Kidney capillary endothelial cell (primary cell): Measurements from ENCODE around the gene RHOT2.

Experiments
- DNase-seq: peaks from one replicate; pipeline ENCODE4 v3.0.0-alpha.2; 2018; ENCODE audit warnings: low spot score

RHOT2 gene

DNA sequence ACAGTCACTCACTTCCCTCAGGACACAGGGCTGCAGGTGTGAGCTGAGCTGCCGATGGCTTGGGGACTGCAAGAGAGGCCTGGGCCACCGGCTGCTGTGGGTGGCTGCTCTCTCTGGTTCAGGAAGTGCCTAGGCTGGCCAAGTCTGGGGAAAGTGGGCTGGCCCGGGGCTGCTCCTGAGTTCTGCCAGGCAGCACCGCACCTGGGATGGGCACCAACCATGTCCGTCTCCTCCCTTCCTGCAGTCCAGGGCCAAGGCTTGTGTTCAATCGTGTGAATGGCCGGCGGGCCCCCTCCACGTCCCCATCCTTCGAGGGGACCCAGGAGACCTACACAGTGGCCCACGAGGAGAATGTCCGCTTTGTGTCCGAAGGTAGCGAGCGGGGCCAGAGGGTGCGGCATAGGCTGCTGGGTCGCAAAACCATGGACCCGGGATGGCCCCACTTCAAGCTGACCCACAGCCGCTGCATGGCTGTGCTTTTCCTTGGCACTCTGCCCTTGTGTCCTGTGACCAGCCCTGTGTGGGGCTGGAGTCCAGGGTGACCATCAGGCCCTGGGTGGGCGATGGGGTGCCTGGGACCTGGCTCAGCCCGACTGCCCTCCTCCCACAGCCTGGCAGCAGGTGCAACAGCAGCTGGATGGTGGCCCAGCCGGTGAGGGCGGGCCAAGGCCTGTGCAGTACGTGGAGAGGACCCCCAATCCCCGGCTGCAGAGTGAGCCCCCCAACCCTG is 20.6 kb upstream of the RHOT2 start:
- DNase-seq = no peak

DNA sequence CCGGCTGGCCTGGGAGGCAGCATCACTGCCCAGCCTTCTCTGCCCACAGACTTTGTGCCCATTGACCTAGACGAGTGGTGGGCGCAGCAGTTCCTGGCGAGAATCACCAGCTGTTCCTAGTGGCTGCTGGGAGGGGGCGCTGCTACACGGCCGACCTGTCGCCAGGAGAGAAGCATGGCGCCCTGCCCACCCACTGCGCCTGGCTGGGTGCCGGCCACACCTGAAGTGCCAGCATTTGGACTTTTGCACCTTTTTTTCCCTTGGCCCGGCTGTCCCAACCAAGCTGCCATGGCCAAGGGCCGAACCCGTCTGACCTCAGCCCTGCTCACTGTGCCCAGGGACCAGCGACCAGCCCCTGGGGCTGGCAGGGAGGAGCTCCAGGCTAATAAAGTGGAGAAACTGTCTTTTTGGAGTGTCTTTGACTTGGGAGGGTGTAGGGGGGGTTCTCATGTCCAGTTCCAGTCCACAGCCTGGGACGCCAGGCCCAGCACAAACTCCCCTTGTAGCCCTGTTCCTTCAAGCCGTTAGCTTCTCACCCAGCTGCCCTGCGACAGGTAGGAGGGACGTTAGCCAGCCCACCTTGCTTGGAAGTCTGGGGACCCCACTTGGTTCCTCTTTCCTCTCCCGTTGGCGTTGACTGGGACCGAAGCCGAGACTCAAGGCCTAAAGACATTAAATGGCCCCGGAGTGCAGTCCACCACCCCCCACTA is 19.7 kb upstream of the RHOT2 start:
- no peak for DNase-seq

DNA sequence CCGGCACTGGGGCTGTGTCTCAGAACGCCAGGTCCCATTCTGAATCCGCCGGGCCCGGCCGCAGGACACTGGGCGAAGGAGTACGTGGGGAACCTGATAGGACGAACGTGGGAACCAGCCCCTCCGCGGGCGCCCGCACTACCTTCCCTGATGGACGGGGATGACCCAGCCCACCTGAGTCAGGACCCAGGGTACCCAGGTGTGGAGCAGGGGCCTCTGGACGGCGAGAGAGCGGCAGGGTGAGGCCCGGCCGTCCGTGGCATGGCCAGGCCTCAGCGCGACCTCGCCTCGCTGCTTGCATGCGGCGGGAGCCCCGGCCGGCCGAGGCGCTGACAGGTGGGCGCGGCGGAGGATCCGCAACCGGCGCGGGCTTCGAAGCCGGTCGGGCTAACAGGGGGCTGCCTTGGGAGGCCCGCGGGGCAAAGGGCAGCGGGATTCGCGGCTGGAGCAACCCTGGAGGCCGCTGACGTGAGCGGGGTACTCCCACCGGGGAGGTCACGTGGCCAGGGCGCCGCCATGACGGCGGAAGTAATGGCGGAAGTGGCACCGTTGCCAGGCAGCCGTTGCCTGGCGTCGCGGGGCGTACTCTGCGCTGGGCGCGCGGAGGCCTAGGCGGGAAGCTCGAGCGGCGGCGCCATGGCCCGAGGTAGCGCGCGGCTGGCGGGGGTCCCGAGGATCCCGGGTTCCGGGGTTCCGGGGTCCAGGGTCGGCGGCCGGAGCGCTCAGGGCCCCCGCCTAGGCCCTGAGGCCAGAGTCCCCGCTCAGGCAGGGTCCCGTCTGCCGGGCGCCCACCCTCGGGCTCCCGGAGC is 18.9 kb upstream of the RHOT2 start, which contains the start of gene WDR90:
TSS of gene WDR90 (plus strand) at position 585 of the 809 bp plus-strand sequence. CDS start at position 637, 52 bp downstream.
- peak; percentile 91 for DNase-seq

DNA sequence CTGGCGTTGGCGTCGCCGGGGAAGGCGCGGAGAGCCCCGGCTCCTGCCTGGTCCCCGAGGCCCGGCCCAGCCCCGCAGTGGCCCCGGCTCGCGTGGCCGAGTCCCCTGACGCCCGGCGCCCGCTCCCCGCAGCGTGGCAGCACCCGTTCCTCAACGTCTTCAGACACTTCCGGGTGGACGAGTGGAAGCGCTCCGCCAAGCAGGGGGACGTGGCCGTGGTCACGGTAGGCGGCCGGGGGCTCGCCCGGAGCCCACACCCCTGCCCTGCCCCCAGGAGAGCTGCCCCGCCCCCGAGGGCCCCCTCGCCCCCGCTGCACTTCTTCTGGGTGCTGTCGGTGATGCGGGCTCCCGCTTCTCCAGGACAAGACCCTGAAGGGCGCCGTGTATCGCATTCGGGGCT is 18.3 kb upstream of the RHOT2 start:
- DNase-seq = no peak

DNA sequence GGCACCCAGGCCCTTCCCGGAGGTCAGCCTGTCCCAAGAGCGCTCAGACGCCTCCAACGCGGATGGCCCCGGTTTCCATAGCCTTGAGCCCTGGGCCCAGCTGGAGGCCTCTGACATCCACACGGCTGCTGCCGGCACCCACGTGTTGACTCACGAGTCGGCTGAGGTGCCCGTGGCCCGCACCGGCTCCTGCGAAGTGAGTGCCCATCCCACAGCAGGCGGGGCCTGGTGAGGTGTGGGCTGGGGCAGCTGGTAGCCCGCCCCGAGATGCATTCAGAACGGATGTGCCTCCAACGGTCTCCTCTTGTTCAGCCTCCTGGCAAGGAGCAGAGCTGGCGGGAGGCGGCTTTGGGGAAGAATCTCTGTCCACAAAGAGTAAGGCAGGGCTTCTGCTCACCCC is 16.1 kb upstream of the RHOT2 start:
- no peak for DNase-seq

DNA sequence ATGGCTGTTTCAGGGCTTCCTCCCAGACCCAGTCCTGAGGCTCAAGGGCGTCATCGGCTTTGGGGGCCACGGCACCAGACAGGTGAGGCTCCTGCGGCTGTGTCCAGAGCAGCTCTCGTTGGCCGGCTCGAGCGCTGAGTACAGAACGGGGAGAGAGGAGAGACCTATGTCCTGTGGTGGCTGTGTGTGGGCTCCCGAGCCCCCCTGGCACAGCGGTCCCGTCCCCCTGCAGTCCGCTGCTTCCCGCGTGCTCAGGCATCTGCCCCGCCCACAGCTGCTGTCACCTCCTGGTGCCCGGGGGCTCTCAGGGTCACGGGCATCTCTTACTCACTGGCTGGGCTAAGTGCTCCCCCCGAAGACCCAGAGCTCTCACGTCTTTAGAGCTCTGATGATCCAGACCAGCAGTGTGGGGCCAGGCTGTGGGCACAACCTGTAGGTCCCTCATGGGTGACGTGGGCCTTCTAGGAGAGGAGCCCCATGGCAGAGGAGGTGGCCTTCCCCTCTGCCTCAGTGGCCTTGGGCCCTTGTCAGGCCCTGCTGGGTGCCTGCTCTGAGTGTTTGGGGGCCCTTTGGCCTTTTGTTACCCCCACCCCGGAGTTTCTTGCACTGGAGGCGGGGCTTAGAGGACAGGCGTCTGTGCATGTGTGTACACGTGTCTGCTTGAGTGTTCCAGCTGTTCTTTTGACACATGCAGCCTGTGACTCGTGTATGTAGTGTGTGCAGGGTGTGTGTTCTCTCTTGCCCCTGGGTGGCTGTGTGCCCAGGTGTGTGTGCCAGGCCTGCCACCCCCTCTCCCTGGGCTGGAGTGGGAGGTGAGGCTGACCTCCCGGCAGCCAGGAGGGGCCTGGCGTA is 15.3 kb upstream of the RHOT2 start:
- DNase-seq = no peak

DNA sequence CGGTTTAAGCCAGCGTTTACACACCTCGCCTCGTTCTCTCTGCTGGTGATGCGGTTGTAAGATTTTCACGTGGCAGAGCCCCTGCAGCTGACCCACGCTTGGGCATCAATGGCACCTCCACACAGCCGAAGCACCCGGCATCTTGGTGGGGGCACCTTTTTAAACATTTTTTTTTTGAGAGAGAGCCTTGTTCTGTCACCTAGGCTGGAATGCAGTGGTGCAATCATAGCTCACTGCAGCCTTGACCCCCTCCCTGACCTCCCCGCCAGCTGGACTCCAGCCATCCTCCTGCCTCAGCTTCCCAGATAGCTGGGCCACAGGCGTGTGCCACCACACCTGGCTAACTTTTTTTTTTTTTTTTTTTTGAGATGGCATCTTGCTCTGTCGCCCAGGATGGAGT is 13.9 kb upstream of the RHOT2 start:
- no peak for DNase-seq

DNA sequence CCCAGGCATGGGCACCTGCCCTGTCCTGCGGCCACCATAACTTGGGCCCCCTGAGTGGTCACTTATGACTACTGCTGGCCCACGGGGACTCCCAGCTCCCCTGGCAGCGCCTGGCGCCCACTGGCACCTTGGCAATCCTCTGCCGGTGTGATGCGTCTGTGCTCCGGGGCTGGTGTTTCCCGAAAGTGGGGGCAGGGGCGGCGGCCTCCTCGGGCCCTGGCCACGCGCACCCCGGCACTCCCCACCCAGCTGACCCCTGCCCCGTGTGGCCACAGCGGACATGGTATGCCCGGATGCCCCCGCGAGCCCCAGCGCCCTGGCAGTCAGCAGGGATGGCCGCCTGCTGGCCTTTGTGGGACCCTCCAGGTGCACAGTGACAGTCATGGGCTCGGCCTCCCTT is 10.4 kb upstream of the RHOT2 start:
- no peak for DNase-seq

DNA sequence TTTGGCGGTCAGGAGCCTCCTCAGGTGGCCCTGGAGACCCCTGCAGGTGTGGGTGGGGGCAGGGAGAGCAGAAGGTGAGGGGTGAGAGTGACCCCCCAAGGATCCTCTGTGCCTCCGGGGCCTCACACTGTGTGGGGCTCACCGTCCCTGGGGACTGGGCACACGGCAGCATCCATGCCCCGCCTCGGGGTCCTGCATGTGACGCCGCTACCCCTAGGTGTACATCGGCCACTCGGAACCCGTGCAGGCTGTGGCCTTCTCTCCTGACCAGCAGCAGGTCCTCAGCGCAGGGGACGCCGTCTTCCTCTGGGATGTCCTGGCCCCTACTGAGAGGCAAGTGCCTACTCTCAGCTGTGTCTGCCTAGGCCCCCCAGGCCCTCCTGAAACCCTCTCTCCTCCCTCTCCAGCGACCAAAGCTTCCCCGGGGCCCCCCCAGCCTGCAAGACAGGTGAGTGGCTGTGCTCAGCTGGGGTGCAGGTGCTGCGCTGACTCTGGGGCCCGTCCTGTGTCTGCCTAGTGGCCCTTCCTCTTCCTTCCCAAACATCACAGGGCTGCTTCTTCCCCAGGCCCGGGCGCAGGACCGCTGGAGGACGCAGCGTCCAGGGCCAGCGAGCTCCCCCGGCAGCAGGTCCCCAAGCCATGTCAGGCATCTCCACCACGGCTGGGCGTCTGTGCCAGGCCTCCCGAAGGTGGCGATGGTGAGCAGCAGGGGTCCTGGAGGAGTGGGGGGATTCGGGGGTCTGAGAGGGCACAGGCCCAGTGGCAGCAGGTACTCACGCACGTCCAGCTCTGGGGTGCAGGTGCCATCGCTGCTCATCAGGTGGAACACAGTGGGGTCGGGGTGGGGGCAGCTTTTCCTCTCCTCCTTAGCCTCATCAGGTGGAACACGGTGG is 9.0 kb upstream of the RHOT2 start:
- DNase-seq = no peak

DNA sequence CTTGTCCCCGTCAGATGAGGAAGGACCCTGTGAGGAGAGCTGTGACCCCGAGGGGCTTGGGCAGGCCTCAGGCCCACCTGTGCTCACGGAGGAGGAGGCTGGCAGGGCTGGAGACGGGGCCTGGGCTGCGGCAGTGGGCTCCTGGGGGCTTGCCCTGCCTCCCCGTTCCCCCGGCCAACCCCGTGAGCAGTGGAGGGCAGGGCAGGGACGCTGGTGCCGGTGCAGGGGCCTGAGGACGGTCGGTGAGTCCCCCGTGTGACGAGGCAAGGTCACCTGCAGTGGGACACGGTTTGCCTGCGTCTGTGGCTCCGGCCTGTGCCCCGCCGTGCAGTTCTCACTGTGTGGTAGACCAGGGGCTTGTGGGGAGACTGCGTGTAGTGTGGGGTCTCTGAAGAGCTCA is 8.3 kb upstream of the RHOT2 start:
- no peak for DNase-seq

DNA sequence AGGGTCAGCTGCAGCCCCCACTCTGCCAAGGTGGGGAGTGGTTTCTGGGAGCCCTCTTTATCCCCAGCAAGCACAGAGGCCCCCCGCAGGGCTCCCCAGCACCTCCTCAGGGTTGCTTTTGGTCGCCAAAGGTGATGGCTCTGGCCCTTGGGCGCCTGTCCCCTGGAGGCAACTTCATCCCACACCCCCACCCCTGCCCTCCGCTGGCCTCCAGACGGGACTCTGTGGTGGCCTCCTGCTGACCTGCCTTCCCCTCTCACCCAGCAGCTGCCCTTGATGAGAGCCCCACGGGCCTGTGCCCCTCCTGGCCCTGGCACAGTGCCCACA is 7.8 kb upstream of the RHOT2 start:
- no peak for DNase-seq

DNA sequence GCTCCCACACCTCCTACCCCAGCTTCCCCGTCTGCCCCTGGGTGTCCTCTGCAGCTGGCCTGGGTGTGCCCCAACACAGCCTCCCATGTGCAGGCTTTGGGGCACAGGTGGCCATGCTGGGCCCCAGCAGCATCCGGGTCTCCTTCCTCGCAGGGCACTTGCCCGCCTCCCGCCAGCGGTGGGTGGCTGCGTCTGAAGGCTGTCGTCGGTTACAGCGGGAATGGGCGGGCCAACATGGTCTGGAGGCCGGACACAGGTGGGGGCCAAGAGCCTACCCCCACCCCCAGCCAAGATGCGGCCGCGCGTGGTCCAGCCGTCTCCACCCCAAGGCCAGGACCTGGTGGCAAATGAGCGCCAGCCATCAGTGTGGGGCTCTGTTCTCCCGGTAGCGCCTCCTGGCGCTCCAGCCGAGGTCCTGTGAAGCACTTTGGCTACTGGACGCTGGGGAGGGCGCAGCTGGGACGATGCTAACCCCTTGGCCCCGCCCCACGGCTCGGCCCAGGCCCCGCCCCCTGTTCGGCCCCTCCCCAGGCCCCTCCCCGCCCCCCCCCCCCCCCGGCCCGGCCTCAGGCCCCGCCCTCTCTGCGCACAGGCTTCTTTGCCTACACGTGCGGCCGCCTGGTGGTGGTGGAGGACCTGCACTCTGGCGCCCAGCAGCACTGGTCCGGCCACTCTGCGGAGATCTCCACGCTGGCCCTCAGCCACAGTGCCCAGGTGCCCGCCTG is 7.3 kb upstream of the RHOT2 start:
- DNase-seq = peak; percentile 91

DNA sequence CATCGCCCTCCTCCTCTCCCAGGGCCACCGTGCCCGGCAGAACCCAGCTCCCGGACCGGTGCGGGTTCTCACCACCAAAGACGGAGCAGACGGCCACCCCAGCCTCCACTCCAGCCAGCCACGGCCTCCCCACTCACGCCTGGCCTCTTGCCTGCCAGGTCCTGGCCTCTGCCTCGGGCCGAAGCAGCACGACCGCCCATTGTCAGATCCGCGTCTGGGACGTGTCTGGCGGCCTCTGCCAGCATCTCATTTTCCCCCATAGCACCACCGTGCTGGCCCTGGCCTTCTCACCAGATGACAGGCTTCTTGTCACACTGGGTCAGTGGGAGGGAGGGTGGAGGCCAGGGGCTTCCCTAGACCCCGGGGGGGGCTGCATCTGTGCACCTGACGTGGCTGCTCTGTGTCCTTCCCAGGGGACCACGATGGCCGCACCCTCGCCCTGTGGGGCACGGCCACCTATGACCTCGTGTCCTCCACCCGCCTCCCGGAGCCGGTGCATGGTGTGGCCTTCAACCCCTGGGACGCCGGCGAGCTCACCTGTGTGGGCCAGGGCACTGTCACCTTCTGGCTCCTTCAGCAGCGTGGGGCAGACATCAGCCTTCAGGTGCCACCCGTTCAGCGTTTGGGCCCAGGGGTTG is 6.6 kb upstream of the RHOT2 start:
- no peak for DNase-seq

DNA sequence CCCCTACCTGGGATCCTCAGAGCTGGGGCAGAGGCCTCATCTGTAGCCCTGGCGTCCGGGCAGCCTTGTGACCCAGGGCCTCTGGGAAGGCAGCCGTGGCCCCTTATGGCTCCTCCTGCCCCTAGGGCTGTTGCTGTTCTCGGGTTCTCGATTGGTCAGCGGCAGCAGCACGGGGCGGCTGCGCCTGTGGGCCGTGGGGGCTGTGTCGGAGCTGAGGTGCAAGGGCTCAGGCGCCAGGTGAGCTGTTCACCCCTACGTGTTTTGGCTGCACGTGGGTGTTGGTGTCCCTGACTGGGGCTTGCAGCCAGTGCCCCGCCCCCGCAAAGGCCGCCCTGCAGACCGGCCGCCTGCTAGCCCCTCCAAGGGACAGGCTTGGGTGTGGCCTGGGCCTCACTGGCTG is 5.8 kb upstream of the RHOT2 start:
- no peak for DNase-seq

DNA sequence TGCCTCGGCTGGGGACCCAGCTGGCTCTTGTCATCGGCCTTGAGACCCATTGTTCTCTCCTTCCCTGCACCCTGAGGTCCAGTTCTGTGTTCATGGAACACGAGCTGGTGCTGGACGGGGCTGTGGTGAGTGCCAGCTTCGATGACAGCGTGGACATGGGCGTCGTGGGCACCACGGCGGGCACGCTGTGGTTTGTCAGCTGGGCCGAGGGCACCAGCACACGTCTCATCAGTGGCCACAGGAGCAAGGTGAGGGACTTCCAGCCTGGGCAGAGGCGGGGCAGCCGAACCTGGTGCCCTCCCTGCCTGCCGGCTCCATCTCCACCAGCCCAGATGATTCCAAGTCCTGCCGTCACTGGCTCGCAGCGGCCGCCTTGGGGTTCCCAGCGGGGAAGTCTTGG is 5.3 kb upstream of the RHOT2 start:
- DNase-seq = no peak

DNA sequence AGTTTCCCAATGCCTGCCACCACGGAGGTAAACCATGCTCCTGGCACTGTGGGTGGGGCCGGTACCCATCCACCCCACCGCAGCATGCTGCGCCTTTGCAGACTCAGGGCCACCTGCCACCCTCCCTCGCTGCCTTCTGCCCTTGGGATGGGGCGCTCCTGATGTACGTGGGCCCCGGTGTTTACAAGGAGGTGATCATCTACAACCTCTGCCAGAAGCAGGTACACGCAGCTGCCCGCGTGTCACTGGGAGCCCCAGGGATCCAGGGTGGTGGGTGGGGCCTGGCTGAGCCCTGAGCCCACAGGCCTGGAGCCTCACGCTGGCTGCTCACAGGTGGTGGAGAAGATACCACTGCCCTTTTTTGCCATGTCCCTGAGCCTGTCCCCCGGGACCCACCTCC is 1.4 kb upstream of the RHOT2 start:
- DNase-seq = no peak

DNA sequence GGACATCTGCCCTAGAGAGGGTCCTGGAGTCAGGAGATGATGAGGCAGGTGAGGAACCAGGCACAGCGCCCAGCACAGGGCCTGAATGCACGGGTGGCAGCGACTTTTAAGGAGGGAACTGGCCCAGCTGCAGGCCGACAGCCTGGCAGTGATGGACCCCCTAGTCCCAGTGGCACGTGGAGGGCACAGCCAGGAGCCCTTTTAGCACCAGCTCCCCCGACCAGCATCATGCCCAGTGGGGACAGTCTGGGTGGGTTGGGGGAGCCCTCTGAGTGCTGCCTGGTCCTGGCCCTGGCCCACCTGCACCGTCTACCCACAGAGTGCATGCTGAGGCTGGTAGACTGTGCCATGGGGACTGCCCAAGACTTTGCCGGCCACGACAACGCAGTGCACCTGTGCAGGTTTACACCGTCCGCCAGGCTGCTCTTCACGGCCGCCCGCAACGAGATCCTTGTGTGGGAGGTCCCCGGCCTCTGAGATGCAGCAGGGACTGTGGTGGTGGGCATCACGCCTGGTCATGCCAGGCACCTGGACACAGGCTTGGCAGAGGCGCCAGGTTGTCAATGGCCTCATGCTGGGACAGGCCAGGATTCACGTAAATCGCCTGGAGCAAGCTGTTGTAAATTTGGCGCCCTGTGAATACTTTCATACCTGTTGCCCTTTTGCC is 686 bp upstream of the RHOT2 start:
- no peak for DNase-seq

DNA sequence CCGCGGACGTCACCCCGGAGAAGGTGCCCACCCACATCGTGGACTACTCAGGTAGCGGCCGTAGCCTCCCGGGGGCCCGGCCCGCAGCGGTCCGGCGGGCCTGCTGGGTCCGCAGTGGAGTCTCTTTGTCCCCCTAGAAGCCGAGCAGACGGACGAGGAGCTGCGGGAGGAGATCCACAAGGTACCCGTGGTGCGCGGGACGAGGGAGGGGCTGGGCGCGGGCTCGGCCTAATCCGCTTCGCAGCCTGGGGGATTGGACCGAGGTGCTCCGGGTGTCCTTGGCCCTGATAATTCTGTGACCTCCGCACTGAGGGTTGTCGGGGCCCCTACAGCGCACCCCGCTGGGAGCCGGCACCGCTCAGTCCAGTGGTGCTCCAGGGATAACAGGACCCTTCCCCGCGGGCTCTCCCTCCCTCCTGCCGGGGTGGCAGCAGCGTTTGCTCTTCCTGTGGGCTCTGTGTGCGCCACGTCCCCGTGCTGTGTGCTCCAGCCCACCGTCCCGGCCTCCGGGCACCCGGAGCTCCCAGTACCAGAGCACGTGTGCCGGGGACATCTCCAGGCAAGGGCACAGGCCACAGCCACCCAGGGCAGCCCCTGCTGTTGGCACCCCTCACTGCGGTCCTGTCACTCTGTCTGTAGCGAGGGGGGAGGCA is 713 bp downstream of the RHOT2 start:
- no peak for DNase-seq

DNA sequence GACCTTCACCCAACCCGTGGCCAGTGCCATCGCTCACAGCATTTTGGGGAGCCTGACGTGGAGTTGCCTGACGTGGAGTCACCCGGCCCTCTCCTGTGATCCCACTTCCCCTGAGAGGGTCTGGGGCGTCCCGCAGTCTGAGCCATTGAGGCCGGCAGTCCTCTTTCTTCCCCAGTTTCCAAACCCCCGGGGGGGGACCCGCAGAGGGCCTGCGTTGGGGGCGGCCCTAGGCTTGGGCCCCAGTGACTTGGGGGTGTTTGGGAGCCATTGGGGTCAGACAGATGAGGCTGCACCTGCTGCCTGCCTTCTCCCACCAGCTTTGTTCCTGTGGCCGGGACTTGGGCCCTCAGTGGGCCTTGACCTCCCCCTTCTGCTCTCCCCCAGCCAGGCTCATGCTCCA is 1.7 kb downstream of the RHOT2 start:
- DNase-seq = no peak
